HUES64 (cell line): ENCODE data around the gene HOMEZ.
"Not testable (repeated sequence)": the region's sequence is repeated elsewhere in the genome, so short reads cannot be mapped to it uniquely, and the experiment has no call there.

ENCODE experiments used
- H3K27ac ChIP-seq: 2 replicates; pipeline ENCODE4 v1.7.0; 2013; ENCODE audit warnings: low read depth, low read length, inconsistent platforms
- H3K27me3 ChIP-seq: 2 replicates; pipeline ENCODE4 v1.6.1; 2013; ENCODE audit warnings: mild to moderate bottlenecking, low read length; ENCODE audit not compliant: insufficient read depth
- H3K36me3 ChIP-seq: 2 replicates; pipeline ENCODE4 v1.6.1; 2013; ENCODE audit warnings: mild to moderate bottlenecking, low read length; ENCODE audit not compliant: insufficient read depth
- H3K4me1 ChIP-seq: 2 replicates; pipeline ENCODE4 v1.6.1; 2013; ENCODE audit warnings: mild to moderate bottlenecking, low read length, moderate library complexity; ENCODE audit not compliant: insufficient read depth
- H3K4me3 ChIP-seq: 2 replicates; pipeline ENCODE4 v1.5.1; 2013; ENCODE audit warnings: mild to moderate bottlenecking, low read length, moderate library complexity
- H3K9ac ChIP-seq: 2 replicates; pipeline ENCODE4 v1.6.1; 2013; ENCODE audit warnings: mild to moderate bottlenecking, low read depth, low read length
- H3K9me3 ChIP-seq: 2 replicates; pipeline ENCODE4 v1.6.1; 2013; ENCODE audit warnings: low read depth, low read length; ENCODE audit not compliant: insufficient read depth
- WGBS: fragments of 150-250, 120-280 bp; methylation state at CpG from one replicate; pipeline ENCODE4 v1.1.7; 2013; ENCODE audit warnings: missing lambda C conversion rate; 5-methylcytosine and 5-hydroxymethylcytosine counted together

The HOMEZ gene

GRCh38 chr14:23260849-23261248 lies 25.1 kb downstream of the HOMEZ start:
- H3K36me3 ChIP-seq = not testable (repeated sequence)

DNA sequence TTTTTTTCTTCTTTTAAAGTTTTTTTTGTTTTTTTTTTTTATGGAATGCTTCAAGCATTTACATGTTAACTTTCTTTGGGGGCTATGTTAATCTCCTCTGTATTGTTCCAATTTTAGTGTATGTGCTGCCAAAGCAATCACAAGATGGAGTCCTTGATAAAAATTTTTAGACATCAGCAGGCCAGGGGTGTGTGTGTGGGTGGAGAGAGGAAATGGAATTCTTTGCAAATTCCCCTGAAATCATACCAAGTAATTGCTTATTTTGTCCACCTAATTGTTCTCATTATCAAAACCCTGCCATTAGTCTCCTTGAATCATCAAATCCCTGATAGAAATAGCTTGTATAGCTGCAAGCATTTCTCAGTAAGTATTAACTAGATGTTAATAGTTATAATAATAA lies 26.5 kb downstream of the HOMEZ start:
- H3K9ac ChIP-seq = no peak overlapping the region
- no peaks in the 10 kb centered on the region for H3K4me1 ChIP-seq
- H3K4me3 ChIP-seq = no peak overlapping the region
- H3K27me3 ChIP-seq = peaks cover 10% of the 10 kb centered on the region
- H3K9me3 ChIP-seq = no peaks in the 10 kb centered on the region
- no peak overlapping the region for H3K27ac ChIP-seq
- H3K36me3 ChIP-seq = no peaks in the 10 kb centered on the region

More at GRCh38 chr14:23260849-23261248, 25.1 kb downstream of the HOMEZ start:
- H3K9me3 ChIP-seq, H3K4me3 ChIP-seq, H3K4me1 ChIP-seq, H3K9ac ChIP-seq, H3K27ac ChIP-seq: not testable (repeated sequence)
- WGBS = 93% methylated on average over 8 of the region's 8 CpGs
- H3K27me3 ChIP-seq = peaks cover 10% of the 10 kb centered on the region

- Histone ChIP-seq H3K4me3 (no peak overlapping the region), H3K9ac (no peak overlapping the region), H3K27me3 (peaks cover 6% of the 10 kb centered on the region), H3K27ac (no peak overlapping the region), H3K36me3 (no peaks in the 10 kb centered on the region), H3K9me3 (no peaks in the 10 kb centered on the region), H3K4me1 (peaks cover 6% of the 10 kb centered on the region)
- 95% methylated on average over 4 of the region's 5 CpGs for WGBS
Observed at GRCh38 chr14:23258256-23258655, 27.7 kb downstream of the HOMEZ start.

- H3K27me3 ChIP-seq = no peaks in the 10 kb centered on the region
- WGBS = 41% methylated on average over 4 of the region's 4 CpGs
- H3K27ac ChIP-seq = peak overlapping the region; percentile 90
- peak overlapping the region; percentile 75 for H3K9ac ChIP-seq
- H3K4me3 ChIP-seq = peak overlapping the region; percentile 29
- no peaks in the 10 kb centered on the region for H3K36me3 ChIP-seq
- no peaks in the 10 kb centered on the region for H3K9me3 ChIP-seq
- peaks cover 31% of the 10 kb centered on the region for H3K4me1 ChIP-seq
Observed at GRCh38 chr14:23252420-23253333, 33.3 kb downstream of the HOMEZ start.

DNA sequence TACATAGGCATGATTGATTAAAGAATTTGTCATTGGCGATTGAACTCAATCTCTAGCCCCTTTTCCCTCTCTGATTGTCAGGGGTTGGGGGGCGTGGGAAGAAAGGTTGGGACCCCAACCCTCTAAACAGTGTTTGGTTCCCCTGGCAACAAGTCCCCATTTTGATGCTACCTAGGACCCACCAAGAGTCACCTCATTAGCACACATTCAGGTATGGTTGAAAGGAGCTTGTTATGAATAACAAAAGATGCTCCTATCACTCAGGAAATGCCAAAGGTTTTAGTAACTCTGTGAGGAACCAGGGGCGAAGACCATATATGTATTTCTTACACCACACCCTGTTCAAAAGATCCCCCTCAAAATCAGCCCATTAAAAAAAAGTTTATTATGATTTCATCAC lies 33.9 kb downstream of the HOMEZ start:
- Histone ChIP-seq H3K27me3 (no peaks in the 10 kb centered on the region), H3K9ac (peak overlapping the region; percentile 75), H3K9me3 (no peaks in the 10 kb centered on the region), H3K36me3 (no peaks in the 10 kb centered on the region), H3K4me1 (peaks cover 31% of the 10 kb centered on the region), H3K27ac (peak overlapping the region; percentile 90), H3K4me3 (peak overlapping the region; percentile 29)
- 38% methylated on average over 1 of the region's 3 CpGs for WGBS

DNA sequence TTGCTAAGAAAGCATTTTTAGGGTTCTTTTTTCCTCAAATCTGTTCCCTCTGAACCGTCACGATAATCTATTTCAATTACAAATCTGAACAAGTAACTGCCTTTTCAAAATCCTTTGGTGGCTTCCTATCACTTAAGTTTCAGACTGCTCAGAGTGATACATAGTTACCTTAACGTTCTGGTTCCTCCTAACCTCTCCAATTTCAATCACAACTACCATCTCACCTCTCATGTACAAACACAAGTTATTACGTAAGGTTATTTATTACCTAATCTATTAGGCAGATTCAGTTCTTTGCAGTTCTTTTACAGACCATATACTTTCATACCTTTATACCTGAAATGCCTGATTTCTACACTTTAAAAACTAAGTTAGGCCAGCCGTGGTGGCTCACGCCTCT lies 36.1 kb downstream of the HOMEZ start:
- Histone ChIP-seq H3K36me3 (no peaks in the 10 kb centered on the region), H3K4me1 (peaks cover 31% of the 10 kb centered on the region), H3K27me3 (no peaks in the 10 kb centered on the region), H3K4me3 (no peak overlapping the region), H3K9ac (no peak overlapping the region), H3K27ac (no peak overlapping the region), H3K9me3 (no peaks in the 10 kb centered on the region)
- 90% methylated on average over 6 of the region's 6 CpGs for WGBS

GRCh38 chr14:23248601-23249000 lies 37.3 kb downstream of the HOMEZ start:
- no peak overlapping the region for H3K27ac ChIP-seq
- peaks cover 29% of the 10 kb centered on the region for H3K4me1 ChIP-seq
- no peaks in the 10 kb centered on the region for H3K9me3 ChIP-seq
- WGBS = 91% methylated on average over 7 of the region's 7 CpGs
- H3K36me3 ChIP-seq = no peaks in the 10 kb centered on the region
- no peak overlapping the region for H3K9ac ChIP-seq
- no peak overlapping the region for H3K4me3 ChIP-seq
- no peaks in the 10 kb centered on the region for H3K27me3 ChIP-seq

DNA sequence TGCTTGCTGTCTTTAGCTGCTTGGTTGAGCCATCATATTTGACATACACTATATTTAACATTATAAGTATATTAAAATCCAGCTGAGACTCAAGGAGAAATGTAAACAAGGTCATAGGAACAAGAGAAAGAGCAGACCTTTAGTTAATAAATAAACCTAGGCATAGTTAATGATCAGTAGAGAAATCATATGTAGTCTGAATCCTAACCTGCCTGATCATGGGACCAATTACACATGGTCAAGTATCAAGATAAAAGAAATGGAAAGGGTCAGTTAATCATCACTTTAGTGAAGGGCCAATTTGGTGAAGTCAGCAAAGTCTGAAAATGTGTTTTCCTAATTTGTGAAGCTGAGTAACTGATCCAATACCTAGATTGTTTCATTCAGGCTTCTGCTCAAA lies 40.6 kb downstream of the HOMEZ start:
- H3K27ac ChIP-seq = no peak overlapping the region
- H3K9ac ChIP-seq = no peak overlapping the region
- H3K4me1 ChIP-seq = no peaks in the 10 kb centered on the region; the same call in 1 of the 2 replicates
- H3K4me3 ChIP-seq = no peak overlapping the region
- H3K9me3 ChIP-seq = no peaks in the 10 kb centered on the region
- no peaks in the 10 kb centered on the region for H3K27me3 ChIP-seq
- no peaks in the 10 kb centered on the region for H3K36me3 ChIP-seq

DNA sequence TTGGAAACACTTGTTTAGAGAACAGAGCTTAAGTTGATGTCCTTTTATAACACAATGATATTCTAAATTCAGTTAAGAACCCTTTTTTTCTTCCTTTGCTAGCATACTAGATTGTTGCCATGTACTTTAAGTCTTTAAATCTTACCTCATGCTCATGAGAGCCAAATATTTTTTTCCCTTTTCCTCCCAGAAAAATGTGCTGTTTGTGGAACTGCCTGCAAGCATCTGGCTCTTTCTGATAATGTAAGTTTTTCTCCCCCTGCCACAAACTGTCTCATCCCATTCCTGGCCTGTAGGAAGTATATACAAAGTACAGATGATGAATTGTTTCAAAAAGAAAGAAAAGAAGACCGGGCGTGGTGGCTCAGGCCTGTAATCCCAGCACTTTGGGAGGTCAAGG lies 42.9 kb downstream of the HOMEZ start:
- Histone ChIP-seq H3K9ac (no peak overlapping the region), H3K9me3 (no peaks in the 10 kb centered on the region), H3K27ac (no peak overlapping the region), H3K36me3 (no peaks in the 10 kb centered on the region), H3K27me3 (no peaks in the 10 kb centered on the region), H3K4me1 (0 out of 2 replicates have a peak, but pooled peaks cover 1% of the 10 kb centered on the region), H3K4me3 (no peak overlapping the region)
- WGBS = 96% methylated on average over 2 of the region's 2 CpGs

GRCh38 chr14:23242076-23242475 lies 43.9 kb downstream of the HOMEZ start:
- Histone ChIP-seq H3K4me1 (peaks cover 6% of the 10 kb centered on the region; the same call in 1 of the 2 replicates), H3K27ac (no peak overlapping the region), H3K36me3 (no peaks in the 10 kb centered on the region), H3K9ac (no peak overlapping the region), H3K4me3 (no peak overlapping the region), H3K27me3 (no peaks in the 10 kb centered on the region), H3K9me3 (no peaks in the 10 kb centered on the region)
- 91% methylated on average over 2 of the region's 3 CpGs for WGBS

GRCh38 chr14:23241061-23241715 lies 44.7 kb downstream of the HOMEZ start:
- H3K4me3 ChIP-seq, H3K27me3 ChIP-seq, H3K36me3 ChIP-seq, H3K9me3 ChIP-seq, H3K4me1 ChIP-seq, H3K27ac ChIP-seq, H3K9ac ChIP-seq: not testable (repeated sequence)
- 93% methylated on average over 7 of the region's 7 CpGs for WGBS
